ENCODE data around the gene YTHDF2. TPM values are rescaled to one million over a fixed set of nuclear protein-coding genes. Genes with fewer than 3 reads are reported as not detected.
"Not testable (repeated sequence)": the region's sequence is repeated elsewhere in the genome, so short reads cannot be mapped to it uniquely, and the experiment has no call there.

YTHDF2 gene
- polyA plus RNA-seq (2012; ENCODE audit: missing spikeins), result 46.3 TPM

- FAIRE-seq (peak; percentile 92), DNase-seq (ENCODE audit: insufficient read length) (peak; percentile 84)
- TF ChIP-seq TAF1 (IDR thresholded peaks at IDR 0.05; ENCODE audit: borderline replicate concordance, low read depth, low read length), result peak; percentile 88; the same call in 1 of the 2 replicates
- peak; percentile 77 for TF ChIP-seq POLR2AphosphoS5 (IDR thresholded peaks at IDR 0.05; ENCODE audit: low read depth, low read length)
- TF ChIP-seq POLR2A (IDR thresholded peaks at IDR 0.05; ENCODE audit: low read depth, low read length), result peak; percentile 82
Observed at GRCh38 chr1:28736450-28737306, at the start of gene YTHDF2. YTHDF2 (plus strand) TSS chr1:28736940; CDS start chr1:28737121, 181 bp downstream.

GRCh38 chr1:28691627-28692026, 45.1 kb upstream of the YTHDF2 start:
- not testable (repeated sequence) for DNase-seq (ENCODE audit: insufficient read length); FAIRE-seq

GRCh38 chr1:28703629-28704028, 33.1 kb upstream of the YTHDF2 start:
- DNase-seq (ENCODE audit: insufficient read length) (no peak), FAIRE-seq (no peak)
- TF ChIP-seq POLR2A (IDR thresholded peaks at IDR 0.05; ENCODE audit: low read depth, low read length), result no peak
- no peak for TF ChIP-seq POLR2AphosphoS5 (IDR thresholded peaks at IDR 0.05; ENCODE audit: low read depth, low read length)
- no peak for TF ChIP-seq TAF1 (IDR thresholded peaks at IDR 0.05; ENCODE audit: borderline replicate concordance, low read depth, low read length)

- no peak for DNase-seq (ENCODE audit: insufficient read length)
- TF ChIP-seq POLR2AphosphoS5 (IDR thresholded peaks at IDR 0.05; ENCODE audit: low read depth, low read length) (no peak), TAF1 (IDR thresholded peaks at IDR 0.05; ENCODE audit: borderline replicate concordance, low read depth, low read length) (no peak), POLR2A (IDR thresholded peaks at IDR 0.05; ENCODE audit: low read depth, low read length) (no peak)
- FAIRE-seq, result no peak
Observed at GRCh38 chr1:28716336-28716735, 20.4 kb upstream of the YTHDF2 start.

GRCh38 chr1:28718166-28718565, 18.6 kb upstream of the YTHDF2 start:
- TF ChIP-seq POLR2AphosphoS5 (IDR thresholded peaks at IDR 0.05; ENCODE audit: low read depth, low read length) (no peak), POLR2A (IDR thresholded peaks at IDR 0.05; ENCODE audit: low read depth, low read length) (no peak), TAF1 (IDR thresholded peaks at IDR 0.05; ENCODE audit: borderline replicate concordance, low read depth, low read length) (no peak)
- no peak for DNase-seq (ENCODE audit: insufficient read length)
- no peak for FAIRE-seq

- FAIRE-seq (no peak), DNase-seq (ENCODE audit: insufficient read length) (no peak)
- TF ChIP-seq POLR2AphosphoS5 (IDR thresholded peaks at IDR 0.05; ENCODE audit: low read depth, low read length), result no peak
- TF ChIP-seq POLR2A (IDR thresholded peaks at IDR 0.05; ENCODE audit: low read depth, low read length), result no peak
- TF ChIP-seq TAF1 (IDR thresholded peaks at IDR 0.05; ENCODE audit: borderline replicate concordance, low read depth, low read length), result no peak
Observed at GRCh38 chr1:28718586-28719331, 18.0 kb upstream of the YTHDF2 start.

- DNase-seq (ENCODE audit: insufficient read length), result no peak
- FAIRE-seq, result no peak
- TF ChIP-seq TAF1 (IDR thresholded peaks at IDR 0.05; ENCODE audit: borderline replicate concordance, low read depth, low read length), result no peak
- TF ChIP-seq POLR2A (IDR thresholded peaks at IDR 0.05; ENCODE audit: low read depth, low read length), result no peak
- no peak for TF ChIP-seq POLR2AphosphoS5 (IDR thresholded peaks at IDR 0.05; ENCODE audit: low read depth, low read length)
Observed at GRCh38 chr1:28719332-28719619, 17.5 kb upstream of the YTHDF2 start.

GRCh38 chr1:28720376-28720775, 16.4 kb upstream of the YTHDF2 start:
- TF ChIP-seq TAF1 (IDR thresholded peaks at IDR 0.05; ENCODE audit: borderline replicate concordance, low read depth, low read length) (no peak), POLR2AphosphoS5 (IDR thresholded peaks at IDR 0.05; ENCODE audit: low read depth, low read length) (no peak), POLR2A (IDR thresholded peaks at IDR 0.05; ENCODE audit: low read depth, low read length) (no peak)
- no peak for FAIRE-seq
- DNase-seq (ENCODE audit: insufficient read length), result no peak

- FAIRE-seq; DNase-seq (ENCODE audit: insufficient read length): not testable (repeated sequence)
Observed at GRCh38 chr1:28721927-28722326, 14.8 kb upstream of the YTHDF2 start.

- DNase-seq (ENCODE audit: insufficient read length); FAIRE-seq: not testable (repeated sequence)
Observed at GRCh38 chr1:28725365-28725764, 11.4 kb upstream of the YTHDF2 start.

GRCh38 chr1:28735961-28736449, 735 bp upstream of the YTHDF2 start:
- FAIRE-seq (peak; percentile 30), DNase-seq (ENCODE audit: insufficient read length) (no peak)
- TF ChIP-seq TAF1 (IDR thresholded peaks at IDR 0.05; ENCODE audit: borderline replicate concordance, low read depth, low read length), result no peak
- TF ChIP-seq POLR2AphosphoS5 (IDR thresholded peaks at IDR 0.05; ENCODE audit: low read depth, low read length), result no peak
- TF ChIP-seq POLR2A (IDR thresholded peaks at IDR 0.05; ENCODE audit: low read depth, low read length), result no peak
